ENCODE results near the gene RAB3D. TPM values are rescaled to one million over a fixed set of nuclear protein-coding genes. Genes with fewer than 3 reads are reported as not detected.

RAB3D gene
- total RNA-seq, 1 experiment from 2014 or later, result 29.4 TPM

DNA sequence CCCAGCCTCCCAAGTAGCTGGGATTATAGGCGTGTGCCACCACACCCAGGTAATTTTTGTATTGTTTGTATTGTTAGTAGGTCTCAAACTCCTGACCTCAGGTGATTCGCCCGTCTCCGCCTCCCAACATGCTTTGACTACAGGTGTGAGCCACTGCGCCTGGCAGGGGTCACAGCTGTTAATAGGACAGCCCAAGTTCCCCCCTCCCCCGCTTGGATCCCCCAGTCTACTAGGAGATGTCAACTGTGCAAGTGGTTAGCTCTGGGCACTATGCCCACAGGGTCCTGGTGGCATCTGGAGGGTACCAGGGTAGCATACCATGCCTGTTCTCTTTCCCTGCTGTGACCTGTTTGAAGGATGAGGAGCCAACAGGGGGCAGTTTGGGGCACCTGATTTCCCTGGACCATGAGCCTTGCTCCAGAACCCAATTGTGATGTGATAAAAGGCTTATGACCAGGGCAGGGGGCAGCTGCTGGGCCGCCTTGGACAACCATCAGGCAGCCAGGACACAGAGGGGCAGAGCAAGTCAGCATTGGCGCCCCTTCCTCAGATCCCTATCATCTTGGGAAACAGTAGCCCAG is 43.7 kb downstream of the RAB3D start, which contains the start of gene TSPAN16:
Gene TSPAN16, plus strand, starts transcription at position 496 of the 581 bp plus-strand sequence. CDS start 138 bp downstream, outside the sequence.
- Mint-ChIP-seq H3K4me1 (peaks cover 7 to 22% of the 10 kb centered on the region in 2 experiments), H3K27ac (no peak within 1 kb of the TSS; a peak in 1 of 7 replicates), H3K27me3 (ENCODE audit: low read depth) (peaks cover 7% of the 10 kb centered on the region), H3K9me3 (no peaks in the 10 kb centered on the region), H3K36me3 (ENCODE audit: insufficient read depth in 1 of 3, low read depth in 3 of 3) (no peaks in the 10 kb centered on the region; a peak in 3 of 7 replicates), H3K4me3 (no peak within 1 kb of the TSS)
- Histone ChIP-seq H4K8ac (replicated peaks; ENCODE audit: insufficient read length, low read depth, low read length) (no peak within 1 kb of the TSS), H3K56ac (ENCODE audit: insufficient read length, low read depth, low read length) (no peak within 1 kb of the TSS), H4K5ac (ENCODE audit: insufficient read length, low read depth, low read length) (no peak within 1 kb of the TSS), H3K79me1 (ENCODE audit: insufficient read depth, low read depth, low read length, poor library complexity, severe bottlenecking) (no peaks in the 10 kb centered on the region), H3K4ac (ENCODE audit: low read depth, low read length) (no peak within 1 kb of the TSS), H3K9me3 (ENCODE audit: control insufficient read depth, low read depth, low read length) (no peaks in the 10 kb centered on the region), H3K23ac (ENCODE audit: insufficient read length, low read depth, low read length) (no peak within 1 kb of the TSS), H2AK5ac (ENCODE audit: insufficient read length, low read length) (no peak within 1 kb of the TSS), H3K27me3 (ENCODE audit: insufficient read depth, low read length) (no peaks in the 10 kb centered on the region), H3K79me2 (ENCODE audit: insufficient read depth, low read length) (no peaks in the 10 kb centered on the region), H3K9ac (ENCODE audit: extremely low read depth, insufficient read length, low read length) (no peak within 1 kb of the TSS), H3K4me1 (ENCODE audit: insufficient read depth, low read length) (no peaks in the 10 kb centered on the region), H2BK12ac (ENCODE audit: insufficient read length, low read depth, low read length) (no peak within 1 kb of the TSS), H4K91ac (ENCODE audit: insufficient read length, low read depth, low read length) (no peak within 1 kb of the TSS), H3K14ac (ENCODE audit: insufficient read depth, low read length) (no peak within 1 kb of the TSS), H2BK5ac (ENCODE audit: insufficient read length, low read length) (no peak within 1 kb of the TSS), H2AFZ (ENCODE audit: low read length) (no peak within 1 kb of the TSS), H3K27ac (ENCODE audit: insufficient read length, low read depth, low read length) (no peak within 1 kb of the TSS), H4K20me1 (ENCODE audit: control insufficient read depth, insufficient read depth, insufficient read length) (peaks cover 4% of the 10 kb centered on the region), H3K18ac (ENCODE audit: insufficient read length, low read depth, low read length) (no peak within 1 kb of the TSS), H3K4me2 (ENCODE audit: insufficient read depth, insufficient read length, low read length) (no peak within 1 kb of the TSS), H3T11ph (ENCODE audit: low read length) (no peak within 1 kb of the TSS), H2BK20ac (ENCODE audit: low read depth, low read length, poor library complexity, severe bottlenecking) (no peak within 1 kb of the TSS), H2BK120ac (ENCODE audit: low read depth, low read length, poor library complexity, severe bottlenecking) (no peak within 1 kb of the TSS), H2BK15ac (ENCODE audit: low read depth, low read length) (no peak within 1 kb of the TSS), H3K23me2 (ENCODE audit: insufficient read length, low read depth, low read length, poor library complexity, severe bottlenecking) (no peaks in the 10 kb centered on the region)
- no CpG with 5 or more reads among the region's 8 CpGs for WGBS (ENCODE audit: extremely low coverage, insufficient read length, low lambda C conversion rate)
- TF ChIP-seq, protein P1, sequence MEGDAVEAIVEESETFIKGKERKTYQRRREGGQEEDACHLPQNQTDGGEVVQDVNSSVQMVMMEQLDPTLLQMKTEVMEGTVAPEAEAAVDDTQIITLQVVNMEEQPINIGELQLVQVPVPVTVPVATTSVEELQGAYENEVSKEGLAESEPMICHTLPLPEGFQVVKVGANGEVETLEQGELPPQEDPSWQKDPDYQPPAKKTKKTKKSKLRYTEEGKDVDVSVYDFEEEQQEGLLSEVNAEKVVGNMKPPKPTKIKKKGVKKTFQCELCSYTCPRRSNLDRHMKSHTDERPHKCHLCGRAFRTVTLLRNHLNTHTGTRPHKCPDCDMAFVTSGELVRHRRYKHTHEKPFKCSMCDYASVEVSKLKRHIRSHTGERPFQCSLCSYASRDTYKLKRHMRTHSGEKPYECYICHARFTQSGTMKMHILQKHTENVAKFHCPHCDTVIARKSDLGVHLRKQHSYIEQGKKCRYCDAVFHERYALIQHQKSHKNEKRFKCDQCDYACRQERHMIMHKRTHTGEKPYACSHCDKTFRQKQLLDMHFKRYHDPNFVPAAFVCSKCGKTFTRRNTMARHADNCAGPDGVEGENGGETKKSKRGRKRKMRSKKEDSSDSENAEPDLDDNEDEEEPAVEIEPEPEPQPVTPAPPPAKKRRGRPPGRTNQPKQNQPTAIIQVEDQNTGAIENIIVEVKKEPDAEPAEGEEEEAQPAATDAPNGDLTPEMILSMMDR (conservative IDR thresholded peaks at IDR 0.05), result peak; percentile 34; the same call in 2 of the 3 replicates
- DNase-seq, result no peak

Data from H9 (cell line).